Esophagus mucosa (tissue), 1 donor: ENCODE data around the gene OR10X1. TPM values are rescaled to one million over a fixed set of nuclear protein-coding genes. Genes with fewer than 3 reads are reported as not detected.

Experiments
- ATAC-seq: fragments of 200-7000 bp; cut with Tn5 transposase; one replicate; pipeline ENCODE4 v1.9.1; 2020
- total RNA-seq: library from RNA; stranded (reverse); gene quantifications from one replicate; pipeline ENCODE4 v1.2.4, GENCODE V29; 2023
- donor health status: DM: yes; HTN: yes; CAD: no.

The OR10X1 gene, protein sequence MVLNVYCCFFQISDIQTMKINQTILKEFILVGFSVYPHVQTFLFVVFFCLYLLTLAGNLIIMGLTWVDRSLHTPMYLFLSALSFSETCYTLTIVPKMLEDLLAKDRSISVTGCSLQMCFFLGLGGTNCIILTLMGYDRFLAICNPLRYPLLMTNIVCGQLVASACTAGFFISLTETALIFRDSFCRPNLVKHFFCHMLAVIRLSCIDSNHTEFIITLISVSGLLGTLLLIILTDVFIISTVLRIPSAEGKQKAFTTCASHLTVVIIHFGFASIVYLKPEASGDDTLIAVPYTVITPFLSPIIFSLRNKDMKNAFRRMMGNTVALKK
- total RNA-seq = not detected

DNA sequence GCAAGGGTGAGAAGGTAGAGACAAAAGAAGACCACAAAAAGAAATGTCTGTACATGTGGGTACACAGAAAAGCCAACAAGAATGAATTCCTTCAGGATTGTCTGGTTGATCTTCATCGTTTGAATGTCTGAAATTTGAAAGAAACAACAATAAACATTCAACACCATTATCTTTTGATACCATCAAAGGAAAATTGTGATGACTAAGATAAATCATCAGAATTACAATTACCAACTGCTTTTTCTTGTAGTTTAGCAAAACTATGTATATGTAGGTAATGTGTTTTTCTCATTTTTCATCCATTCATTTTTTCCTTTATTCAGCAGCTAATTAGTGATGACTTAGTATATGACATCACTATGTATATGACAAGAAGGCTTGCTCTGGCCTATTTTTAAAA lies at the start of gene OR10X1:
TSS of gene OR10X1 (minus strand) at position 167 of the 400 bp plus-strand sequence. CDS start at position 167, 0 bp downstream.
- ATAC-seq = no peak

DNA sequence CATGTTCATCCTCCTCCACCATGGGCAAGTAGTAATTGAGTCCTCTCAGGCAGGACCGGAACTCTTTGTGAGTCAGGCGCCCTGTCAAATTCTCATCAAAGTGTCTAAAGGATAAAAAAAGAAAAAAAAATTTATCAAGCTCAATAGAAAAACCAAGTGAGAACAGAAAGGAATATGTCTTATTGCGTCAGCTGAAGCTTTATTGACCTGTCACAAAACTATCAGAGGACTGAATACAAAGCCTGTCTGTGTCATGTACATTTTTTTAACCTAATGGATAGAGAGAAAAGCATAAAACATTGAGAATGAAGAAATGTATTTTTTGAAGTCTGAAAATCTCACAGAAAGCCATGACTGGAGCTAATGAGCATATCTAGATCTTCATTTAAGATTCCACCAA lies 34.1 kb upstream of the OR10X1 start:
- ATAC-seq = no peak

DNA sequence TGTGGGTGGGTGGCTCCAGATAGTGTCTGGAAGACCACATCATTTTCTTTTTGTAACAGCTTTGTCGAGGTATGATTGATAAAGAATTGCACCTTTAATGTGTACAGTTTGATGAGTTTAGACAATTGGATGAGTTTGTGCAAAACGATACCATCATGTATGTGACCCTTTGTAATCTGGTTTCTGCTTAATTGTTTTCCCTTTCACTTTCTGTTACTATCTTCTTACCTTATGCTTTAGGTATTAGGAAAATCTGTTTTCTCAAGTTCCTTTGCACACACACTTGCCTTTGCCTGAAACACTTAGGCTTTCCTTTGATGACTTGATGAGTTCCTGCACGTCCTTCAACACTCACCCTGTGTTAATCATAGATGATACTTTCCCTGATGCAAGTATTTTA lies 32.2 kb upstream of the OR10X1 start:
- no peak for ATAC-seq

DNA sequence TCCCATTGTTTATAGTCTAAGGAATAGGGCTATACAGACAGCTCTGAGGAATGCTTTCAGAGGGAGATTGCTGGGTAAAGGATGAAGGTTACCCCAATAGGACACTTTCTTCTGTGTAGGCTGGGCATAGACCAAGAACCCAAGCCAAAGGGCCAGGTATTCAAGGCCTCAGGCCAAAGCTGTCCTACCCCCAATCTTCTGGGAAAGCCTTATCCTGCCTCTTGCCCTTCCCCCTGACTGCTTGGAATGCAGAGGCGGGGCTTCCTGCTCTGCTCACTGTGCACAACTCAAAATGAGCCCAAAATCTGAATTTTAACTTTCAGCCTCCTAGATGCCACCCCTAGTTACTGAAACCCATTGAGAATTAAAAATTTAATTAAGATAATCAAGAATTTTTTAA lies 27.6 kb upstream of the OR10X1 start:
- ATAC-seq = no peak

DNA sequence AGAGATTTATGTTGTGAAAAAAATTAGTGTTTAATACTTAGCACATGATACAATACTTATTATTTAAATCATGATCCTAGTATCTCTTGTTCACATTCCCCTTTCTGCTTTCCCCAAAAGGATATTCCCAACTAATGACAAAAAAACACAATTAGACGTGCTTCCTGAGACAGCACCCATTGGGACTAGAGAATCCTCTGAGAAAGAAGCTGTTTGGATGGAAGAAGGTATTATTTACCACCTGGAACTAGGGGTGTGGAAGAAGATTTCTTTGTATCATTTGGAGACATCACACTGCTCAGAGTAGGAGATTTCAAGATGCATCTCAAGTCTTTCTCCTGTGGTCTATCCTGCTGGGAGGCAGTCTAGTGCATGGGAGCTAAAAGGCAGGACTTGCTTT lies 25.3 kb upstream of the OR10X1 start, which contains the start of gene OR10Z1:
TSS of gene OR10Z1 (plus strand) at position 301 of the 400 bp plus-strand sequence. CDS start 1,171 bp downstream, outside the sequence.
- no peak for ATAC-seq

DNA sequence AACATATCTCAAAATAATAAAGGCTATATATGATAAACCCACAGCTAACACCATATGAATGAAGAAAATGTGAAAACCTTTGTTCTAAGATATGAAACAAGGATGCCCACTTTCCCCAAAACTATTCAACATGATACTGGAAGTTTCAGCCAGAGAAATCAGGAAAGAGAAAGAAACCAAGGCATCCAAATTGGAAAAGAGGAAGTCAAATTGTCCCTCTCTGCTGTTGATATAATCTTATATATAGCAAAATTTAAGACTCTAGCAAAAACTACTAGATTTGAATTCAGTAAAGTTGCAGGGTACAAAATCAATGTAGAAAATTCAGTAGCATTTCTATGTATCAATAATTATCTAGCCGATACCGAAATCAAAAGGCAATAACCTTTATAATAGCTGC lies 21.0 kb upstream of the OR10X1 start:
- ATAC-seq = no peak

DNA sequence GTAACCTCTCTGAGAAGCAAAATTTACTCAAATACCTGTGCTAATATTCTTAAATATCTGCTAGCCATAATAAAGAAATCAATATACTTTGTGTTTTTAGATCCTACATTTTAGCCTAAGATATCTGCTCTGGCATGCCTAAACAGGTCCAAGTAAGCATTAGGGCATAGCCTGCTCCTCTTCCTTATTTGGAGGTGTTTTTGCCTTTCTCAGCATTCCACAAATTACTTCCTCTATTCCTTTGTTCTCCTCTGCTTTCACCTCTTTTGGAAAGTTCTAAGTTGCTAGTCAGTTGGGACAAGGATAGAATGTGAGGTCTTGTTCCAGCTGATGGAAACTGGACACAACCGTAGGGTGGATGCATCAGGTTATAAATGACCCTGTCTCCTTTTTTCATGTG lies 7.2 kb upstream of the OR10X1 start:
- ATAC-seq = no peak

DNA sequence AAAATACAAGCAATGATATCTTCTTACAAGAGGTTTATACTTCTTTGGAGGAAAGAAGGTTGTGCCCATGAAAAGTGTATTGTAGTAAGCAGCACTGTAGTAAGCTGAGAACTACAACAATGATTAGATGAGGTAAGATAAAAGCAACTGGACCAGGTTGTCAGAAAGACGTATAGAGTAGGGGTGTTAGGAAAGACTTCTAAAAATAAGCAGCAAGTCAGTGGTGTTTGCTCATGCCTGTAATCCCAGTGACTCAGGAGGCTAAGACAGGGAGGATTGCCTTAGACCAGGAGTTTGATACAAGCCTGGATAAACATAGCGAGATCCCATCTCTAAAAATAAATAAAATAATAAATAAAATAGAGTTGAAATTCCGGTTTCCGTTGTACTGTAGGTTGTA lies 4.3 kb upstream of the OR10X1 start:
- ATAC-seq = no peak

DNA sequence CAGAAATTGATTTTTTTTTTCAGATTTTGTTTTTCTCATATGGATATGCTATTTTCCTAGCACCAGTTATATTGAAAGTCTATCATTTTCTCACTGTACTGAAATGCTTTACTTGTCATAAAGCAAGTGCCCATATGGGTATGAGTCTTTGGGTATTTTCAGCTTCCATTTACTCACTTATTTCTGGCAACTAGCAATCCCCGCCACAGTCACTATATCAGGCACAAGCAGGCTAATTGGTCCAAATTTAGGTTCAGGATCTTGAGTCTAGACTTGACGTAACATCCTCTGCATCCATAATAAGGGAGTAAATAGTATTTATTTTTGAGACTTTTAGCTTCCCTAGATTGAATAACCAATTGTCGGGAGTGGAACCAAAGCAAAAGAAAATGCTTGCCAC lies 2.1 kb downstream of the OR10X1 start:
- ATAC-seq = no peak

DNA sequence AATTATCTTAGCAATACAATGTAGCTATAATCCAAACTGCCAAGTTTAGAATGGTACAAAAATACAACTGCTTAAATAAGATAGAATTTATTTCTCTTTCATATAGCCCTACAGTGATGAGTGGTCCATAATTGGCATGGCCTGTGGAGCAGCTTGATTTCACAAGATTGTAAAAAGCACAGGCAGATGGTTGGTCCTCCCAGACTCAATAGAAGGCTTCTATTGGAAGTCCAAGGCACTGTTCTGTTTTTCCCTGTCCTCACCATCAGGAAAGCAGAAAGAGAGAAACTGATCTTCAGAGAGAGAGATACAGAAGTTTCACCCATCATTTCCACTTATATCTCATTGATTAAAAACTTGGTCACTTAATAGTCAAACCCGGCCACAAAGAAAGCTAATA lies 7.5 kb downstream of the OR10X1 start:
- no peak for ATAC-seq

DNA sequence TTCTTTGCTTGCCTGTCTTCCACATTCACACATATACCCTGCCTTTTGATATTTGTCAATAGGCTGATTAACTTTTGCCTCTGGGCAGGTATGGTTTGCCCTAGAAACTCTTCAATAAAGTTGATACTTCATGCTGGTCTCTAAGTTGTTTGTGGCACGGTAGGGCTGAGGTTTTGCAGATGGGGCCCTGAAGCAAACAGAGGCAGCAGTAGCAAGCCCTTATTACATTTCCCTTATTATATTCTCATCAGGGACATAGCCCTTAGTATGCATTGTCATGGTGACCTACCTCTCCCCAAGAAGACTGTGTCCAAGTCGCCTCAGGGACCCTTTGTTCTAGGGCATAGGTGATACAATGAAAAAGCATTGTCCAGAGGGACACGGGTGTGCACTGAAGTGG lies 9.2 kb downstream of the OR10X1 start, which contains the start of gene OR6P1:
TSS of gene OR6P1 (minus strand) at position 101 of the 400 bp plus-strand sequence. CDS start 6,976 bp downstream, outside the sequence.
- no peak for ATAC-seq

DNA sequence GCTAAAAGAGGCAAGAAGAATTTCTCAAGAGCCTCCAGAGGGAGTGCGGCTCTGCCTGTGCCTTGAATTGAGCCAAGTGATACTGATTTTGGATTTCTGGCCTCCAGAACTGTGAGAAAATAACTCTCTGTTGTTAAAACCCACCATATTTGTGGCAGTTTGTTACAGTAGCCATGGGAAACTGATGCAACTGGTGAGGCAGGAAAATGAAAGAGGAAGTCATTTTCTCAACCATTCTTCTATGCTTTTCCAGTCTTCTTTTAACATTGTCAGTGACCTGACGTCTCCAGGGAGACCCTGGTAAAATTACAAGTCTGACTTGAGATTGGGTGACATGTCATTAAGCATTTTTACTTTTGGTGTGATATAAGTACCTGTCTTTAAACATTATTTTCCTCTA lies 15.1 kb downstream of the OR10X1 start:
- no peak for ATAC-seq

DNA sequence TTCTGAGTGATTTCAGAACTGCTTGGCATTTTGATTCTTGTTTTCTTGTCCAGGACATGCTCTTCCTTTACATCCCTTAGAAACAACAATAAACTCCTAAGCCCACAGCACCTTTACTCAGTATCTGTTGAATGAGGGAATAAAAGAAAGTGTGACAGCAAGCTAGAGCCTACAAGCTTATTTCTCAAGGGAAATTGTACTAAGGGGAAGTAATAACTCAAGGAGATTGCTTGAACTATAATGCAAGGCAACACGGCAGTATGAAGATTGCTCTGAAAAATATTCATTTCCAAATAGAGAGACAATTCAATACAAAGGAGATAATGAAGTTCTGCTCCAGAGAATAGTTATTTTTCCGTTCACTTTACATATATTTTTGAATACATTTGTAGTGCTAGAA lies 15.8 kb downstream of the OR10X1 start:
- ATAC-seq = no peak

DNA sequence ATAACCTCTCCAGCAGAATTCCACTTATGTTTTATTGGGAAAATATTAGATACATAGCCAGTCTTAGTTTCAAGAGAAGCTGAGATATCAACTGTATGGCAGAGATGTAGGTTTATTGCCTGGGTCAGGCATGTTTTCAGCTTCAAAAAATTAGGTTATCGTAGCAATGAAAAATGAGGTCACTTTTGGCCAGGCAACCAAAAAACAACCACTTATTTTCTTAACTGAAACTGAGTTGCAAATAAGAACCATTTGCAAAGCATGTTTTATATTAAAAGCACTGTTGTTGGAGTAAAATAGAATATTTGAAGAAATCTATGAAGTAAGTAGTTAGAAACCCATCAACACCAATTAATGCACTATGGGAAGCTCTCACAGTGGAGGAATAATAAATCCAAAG lies 20.0 kb downstream of the OR10X1 start:
- ATAC-seq = no peak

DNA sequence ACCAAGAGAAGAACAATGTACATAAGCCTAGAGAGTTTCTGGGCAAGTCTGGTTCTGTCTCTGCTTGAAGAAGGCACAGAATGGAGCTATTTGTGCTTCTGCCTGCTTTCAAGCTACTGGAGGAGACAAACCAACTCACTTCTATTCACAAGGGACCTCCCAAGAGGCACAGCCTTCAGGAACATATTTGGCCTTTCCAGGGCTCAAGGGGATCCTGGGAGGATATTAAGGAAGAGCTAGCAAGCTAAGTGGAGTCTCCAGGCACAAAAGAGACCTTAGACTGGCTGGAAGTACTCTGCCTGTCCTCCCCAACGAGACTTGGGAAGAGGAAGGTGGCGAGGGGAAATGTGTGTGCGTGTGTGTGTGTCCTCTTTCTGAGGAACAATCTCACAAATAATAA lies 25.3 kb downstream of the OR10X1 start, which contains the start of gene OR6Y1:
TSS of gene OR6Y1 (minus strand) at position 54 of the 400 bp plus-strand sequence. CDS start 6,300 bp downstream, outside the sequence.
- no peak for ATAC-seq

DNA sequence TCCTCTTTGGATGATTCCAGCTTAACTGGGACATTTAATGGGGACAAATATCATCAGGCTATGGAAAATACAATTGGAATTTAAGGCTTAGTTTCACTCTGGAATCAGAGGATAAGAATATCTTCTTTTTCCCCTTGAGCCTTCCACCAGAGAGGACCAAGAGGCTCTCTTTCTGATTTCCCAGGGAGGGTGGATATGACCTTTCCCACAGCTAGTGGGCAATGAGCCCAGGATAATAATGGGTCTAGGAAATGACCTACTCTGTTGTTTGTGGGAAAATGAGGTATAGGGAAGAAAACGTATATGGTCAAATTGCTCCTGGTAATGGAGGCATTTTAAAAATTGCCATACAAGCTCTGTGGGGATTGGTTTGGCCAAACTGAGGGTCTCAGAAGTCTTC lies 27.4 kb downstream of the OR10X1 start:
- no peak for ATAC-seq

DNA sequence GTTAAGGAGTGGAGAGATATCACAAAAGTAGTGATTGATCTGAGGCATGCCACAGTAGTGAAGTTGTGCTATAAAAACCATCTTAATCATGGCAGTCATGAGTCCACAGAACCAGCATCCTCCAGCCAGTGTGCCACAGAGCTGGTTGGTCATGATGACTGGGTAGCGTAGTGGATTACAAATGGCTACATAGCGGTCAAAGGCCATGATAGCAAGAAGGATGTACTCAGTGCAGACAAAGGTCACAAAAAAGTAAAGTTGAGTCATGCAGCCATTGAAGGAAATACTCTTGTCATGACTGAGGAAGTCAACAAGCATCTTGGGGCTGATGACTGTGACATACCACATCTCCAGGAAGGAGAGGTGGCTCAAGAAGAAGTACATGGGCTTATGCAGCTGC lies 32.2 kb downstream of the OR10X1 start:
- no peak for ATAC-seq

DNA sequence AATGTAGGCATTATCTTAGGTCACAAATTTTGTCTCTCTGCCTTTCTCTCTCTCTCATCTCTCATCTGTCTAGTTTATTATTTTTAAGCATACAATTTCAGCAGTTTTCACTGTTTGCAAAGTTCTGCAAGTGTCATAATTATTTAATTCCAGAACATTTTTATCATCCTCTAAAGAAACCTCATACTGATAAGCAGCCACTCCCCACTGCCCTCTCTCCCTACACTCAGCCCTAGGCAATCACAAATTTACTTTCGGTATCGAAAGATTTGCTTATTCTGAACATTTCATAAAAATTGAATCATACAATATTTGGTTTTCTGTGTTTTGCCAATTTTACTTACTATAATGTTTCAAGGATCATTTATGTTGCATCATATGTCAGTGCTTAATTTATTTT lies 42.1 kb downstream of the OR10X1 start:
- ATAC-seq = no peak

DNA sequence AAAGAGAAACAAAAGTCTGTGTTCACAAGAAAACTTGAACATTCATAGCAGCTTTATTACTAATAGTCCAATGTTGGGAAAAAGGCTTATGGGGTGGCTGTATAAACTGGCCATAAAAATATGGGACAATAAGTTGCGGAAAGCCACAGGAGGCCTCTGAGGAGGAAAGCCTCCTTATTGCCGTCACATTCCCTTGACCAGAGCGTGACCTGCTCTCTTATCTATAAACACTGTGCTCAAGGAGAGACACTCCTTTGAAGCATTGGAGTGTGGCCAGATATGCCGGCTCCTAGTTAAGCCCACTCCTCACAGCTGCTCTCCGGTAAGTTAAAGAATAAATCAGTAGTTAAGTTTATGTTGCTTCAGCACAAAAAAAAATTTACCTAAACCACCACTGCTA lies 45.2 kb downstream of the OR10X1 start:
- ATAC-seq = no peak

Other genes with a start within 250 kb of the OR10X1 start
- gene CD1B, start 248.4 kb downstream of the OR10X1 start, total RNA-seq = not detected
- not detected for gene CD1E, start 226.0 kb downstream of the OR10X1 start, total RNA-seq
- not detected for gene OR10T2, start 180.4 kb downstream of the OR10X1 start, total RNA-seq
- gene OR10K2, start 153.7 kb downstream of the OR10X1 start, total RNA-seq = not detected
- not detected for gene OR10K1, start 118.1 kb downstream of the OR10X1 start, total RNA-seq
- gene OR10R2, start 107.7 kb downstream of the OR10X1 start, total RNA-seq = not detected
- not detected for gene OR6Y1, start 25.5 kb downstream of the OR10X1 start, total RNA-seq
- gene OR6P1, start 9.3 kb downstream of the OR10X1 start, total RNA-seq = not detected
- gene OR10Z1, start 25.4 kb upstream of the OR10X1 start, total RNA-seq = not detected
- not detected for gene SPTA1, start 106.8 kb upstream of the OR10X1 start, total RNA-seq
- gene OR6K2, start 120.8 kb upstream of the OR10X1 start, total RNA-seq = not detected
- gene OR6K3, start 140.8 kb upstream of the OR10X1 start, total RNA-seq = not detected
- gene OR6K6, start 174.8 kb upstream of the OR10X1 start, total RNA-seq = not detected
- not detected for gene OR6N1, start 192.3 kb upstream of the OR10X1 start, total RNA-seq
- gene OR6N2, start 201.3 kb upstream of the OR10X1 start, total RNA-seq = not detected